ENCODE measurements around the gene RABL6. TPM values are rescaled to one million over a fixed set of nuclear protein-coding genes. Genes with fewer than 3 reads are reported as not detected.
"Not testable (repeated sequence)": the region's sequence is repeated elsewhere in the genome, so short reads cannot be mapped to it uniquely, and the experiment has no call there.

The RABL6 gene
- total RNA-seq, 1 donor from 2014 or later: 198 TPM

- Mint-ChIP-seq H3K27me3 (ENCODE audit: low read depth) (peaks cover 3% of the 10 kb centered on the region), H3K4me3 (no peak overlapping the region), H3K4me1 (no peaks in the 10 kb centered on the region), H3K36me3 (ENCODE audit: low read depth) (no peaks in the 10 kb centered on the region), H3K27ac (ENCODE audit: unreplicated experiment) (no peak overlapping the region), H3K9me3 (no peaks in the 10 kb centered on the region)
- DNase-seq (ENCODE audit: low read depth, low spot score): no peak
- TF ChIP-seq, protein P1, sequence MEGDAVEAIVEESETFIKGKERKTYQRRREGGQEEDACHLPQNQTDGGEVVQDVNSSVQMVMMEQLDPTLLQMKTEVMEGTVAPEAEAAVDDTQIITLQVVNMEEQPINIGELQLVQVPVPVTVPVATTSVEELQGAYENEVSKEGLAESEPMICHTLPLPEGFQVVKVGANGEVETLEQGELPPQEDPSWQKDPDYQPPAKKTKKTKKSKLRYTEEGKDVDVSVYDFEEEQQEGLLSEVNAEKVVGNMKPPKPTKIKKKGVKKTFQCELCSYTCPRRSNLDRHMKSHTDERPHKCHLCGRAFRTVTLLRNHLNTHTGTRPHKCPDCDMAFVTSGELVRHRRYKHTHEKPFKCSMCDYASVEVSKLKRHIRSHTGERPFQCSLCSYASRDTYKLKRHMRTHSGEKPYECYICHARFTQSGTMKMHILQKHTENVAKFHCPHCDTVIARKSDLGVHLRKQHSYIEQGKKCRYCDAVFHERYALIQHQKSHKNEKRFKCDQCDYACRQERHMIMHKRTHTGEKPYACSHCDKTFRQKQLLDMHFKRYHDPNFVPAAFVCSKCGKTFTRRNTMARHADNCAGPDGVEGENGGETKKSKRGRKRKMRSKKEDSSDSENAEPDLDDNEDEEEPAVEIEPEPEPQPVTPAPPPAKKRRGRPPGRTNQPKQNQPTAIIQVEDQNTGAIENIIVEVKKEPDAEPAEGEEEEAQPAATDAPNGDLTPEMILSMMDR (conservative IDR thresholded peaks at IDR 0.05): no peak
Observed at GRCh38 chr9:136831002-136831719, 23.4 kb downstream of the RABL6 start.

GRCh38 chr9:136831720-136832104 is 24.0 kb downstream of the RABL6 start:
- no peaks in the 10 kb centered on the region for H3K9me3 Mint-ChIP-seq
- no peaks in the 10 kb centered on the region for H3K4me1 Mint-ChIP-seq
- H3K27ac Mint-ChIP-seq (ENCODE audit: unreplicated experiment): no peak overlapping the region
- no peaks in the 10 kb centered on the region for H3K36me3 Mint-ChIP-seq (ENCODE audit: low read depth)
- H3K27me3 Mint-ChIP-seq (ENCODE audit: low read depth): peaks cover 3% of the 10 kb centered on the region
- TF ChIP-seq, protein P1 (conservative IDR thresholded peaks at IDR 0.05): no peak
- DNase-seq (ENCODE audit: low read depth, low spot score): no peak
- H3K4me3 Mint-ChIP-seq: no peak overlapping the region

DNA sequence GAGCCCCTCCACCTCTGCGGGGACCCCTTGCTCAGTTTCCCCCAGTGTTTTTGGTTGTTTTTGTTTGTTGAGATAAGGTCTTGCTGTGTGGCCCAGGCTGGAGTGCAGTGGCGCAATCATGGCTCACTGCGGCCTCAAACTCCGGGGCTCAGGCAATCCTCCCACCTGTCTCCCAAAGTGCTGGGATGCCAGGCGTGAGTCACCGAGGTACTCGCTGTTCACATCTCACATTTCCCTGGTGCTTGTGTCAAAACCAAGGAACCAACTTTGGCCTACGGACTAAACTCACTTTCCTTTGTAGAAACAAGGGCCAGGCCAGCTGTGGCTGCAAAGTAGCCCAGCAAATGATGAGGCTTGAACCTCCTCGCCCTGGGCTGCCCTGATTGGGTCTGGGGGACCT is 24.8 kb downstream of the RABL6 start:
- H3K27ac Mint-ChIP-seq (ENCODE audit: unreplicated experiment): no peak overlapping the region
- TF ChIP-seq, protein P1 (conservative IDR thresholded peaks at IDR 0.05): no peak

DNA sequence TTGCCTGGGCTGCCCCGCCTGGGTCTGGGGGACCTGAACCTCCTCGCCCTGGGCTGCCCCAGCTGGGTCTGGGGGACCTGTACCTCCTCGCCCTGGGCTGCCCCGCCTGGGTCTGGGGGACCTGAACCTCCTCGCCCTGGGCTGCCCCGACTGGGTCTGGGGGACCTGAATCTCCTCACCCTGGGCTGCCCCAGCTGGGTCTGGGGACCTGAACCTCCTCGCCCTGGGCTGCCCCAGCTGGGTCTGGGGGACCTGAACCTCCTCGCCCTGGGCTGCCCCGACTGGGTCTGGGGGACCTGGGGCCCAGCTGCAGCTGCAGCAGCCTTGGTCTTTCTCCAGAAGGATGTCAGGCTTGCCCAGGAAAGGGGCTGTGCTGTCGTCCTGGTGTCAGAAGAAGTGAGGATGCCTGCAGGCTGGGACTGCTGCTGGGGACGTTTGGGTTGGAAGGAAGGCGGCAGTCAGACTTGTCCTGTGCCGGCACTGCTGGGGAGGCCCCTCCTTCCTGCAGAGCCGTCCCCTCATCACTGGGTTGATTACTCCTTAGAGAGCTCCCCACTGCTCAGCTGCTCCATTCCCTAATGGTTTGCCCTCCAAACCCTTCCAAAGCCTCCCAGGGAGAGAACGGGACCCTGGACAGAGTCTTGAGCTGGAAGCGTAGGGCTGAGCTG is 25.8 kb downstream of the RABL6 start:
- H3K36me3 Mint-ChIP-seq (ENCODE audit: low read depth); H3K4me1 Mint-ChIP-seq; H3K27me3 Mint-ChIP-seq (ENCODE audit: low read depth); DNase-seq (ENCODE audit: low read depth, low spot score); H3K9me3 Mint-ChIP-seq; H3K27ac Mint-ChIP-seq (ENCODE audit: unreplicated experiment): not testable (repeated sequence)
- peak overlapping the region; percentile 60 for H3K4me3 Mint-ChIP-seq

More for the DNA sequence above, 24.8 kb downstream of the RABL6 start:
- H3K4me1 Mint-ChIP-seq: no peaks in the 10 kb centered on the region
- no peaks in the 10 kb centered on the region for H3K9me3 Mint-ChIP-seq
- H3K27me3 Mint-ChIP-seq (ENCODE audit: low read depth): peaks cover 3% of the 10 kb centered on the region
- no peaks in the 10 kb centered on the region for H3K36me3 Mint-ChIP-seq (ENCODE audit: low read depth)
- H3K4me3 Mint-ChIP-seq: no peak overlapping the region
- no peak for DNase-seq (ENCODE audit: low read depth, low spot score)

DNA sequence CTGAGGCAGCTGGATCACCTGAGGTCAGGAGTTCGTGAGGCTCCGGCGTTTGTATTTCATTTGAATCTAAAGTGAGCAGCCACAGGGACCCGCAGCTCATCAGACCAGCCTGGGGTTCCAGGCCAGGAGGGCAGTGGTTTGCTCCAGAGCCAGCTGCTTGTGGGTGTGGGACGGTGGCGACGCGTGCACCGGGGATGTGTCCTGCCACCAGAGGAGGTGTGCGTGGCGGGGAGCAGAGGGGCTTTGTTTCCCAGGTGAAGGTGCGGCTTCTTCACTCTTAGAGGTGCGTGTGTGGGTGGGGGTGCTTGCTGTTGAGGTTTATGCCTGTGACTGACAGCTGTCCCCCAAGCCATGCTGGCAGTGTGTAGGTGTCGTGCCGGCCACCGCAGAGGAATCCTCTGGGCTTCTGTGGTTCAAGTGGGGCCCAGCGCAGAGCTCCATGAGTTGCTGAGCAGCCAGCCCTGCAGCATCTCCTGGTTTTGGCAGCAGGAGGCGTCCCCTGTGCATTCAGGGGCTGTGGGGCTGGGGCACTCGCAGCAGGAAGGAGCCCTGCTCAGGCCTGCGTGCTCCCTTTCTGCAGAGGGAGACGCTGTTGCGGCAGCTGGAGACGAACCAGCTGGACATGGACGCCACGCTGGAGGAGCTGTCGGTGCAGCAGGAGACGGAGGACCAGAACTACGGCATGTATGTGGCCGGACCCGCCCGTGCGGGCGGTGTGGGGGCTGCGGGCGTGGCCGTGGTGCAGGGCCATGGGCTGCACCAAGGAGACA is 27.6 kb downstream of the RABL6 start:
- Mint-ChIP-seq H3K4me1 (peaks cover 6% of the 10 kb centered on the region), H3K27ac (ENCODE audit: unreplicated experiment) (no peak overlapping the region), H3K36me3 (ENCODE audit: low read depth) (peaks cover 4% of the 10 kb centered on the region), H3K27me3 (ENCODE audit: low read depth) (peaks cover 7% of the 10 kb centered on the region), H3K9me3 (no peaks in the 10 kb centered on the region), H3K4me3 (peak overlapping the region; percentile 49)
- TF ChIP-seq, protein P1 (conservative IDR thresholded peaks at IDR 0.05): no peak
- no peak for DNase-seq (ENCODE audit: low read depth, low spot score)

Measured in neural crest cell (in vitro differentiated cells).